Measurements from ENCODE around the gene LAMA3. TPM values are rescaled to one million over a fixed set of nuclear protein-coding genes. Genes with fewer than 3 reads are reported as not detected.

Gene LAMA3
- total RNA-seq, 2 experiments from 2014 or later: 0.05 to 0.18 TPM

GRCh38 chr18:23758281-23758680 is 69.0 kb downstream of the LAMA3 start:
- ChIA-PET CTCF (no interaction called here), POLR2A (no interaction called here)
- Mint-ChIP-seq H3K4me3 (no peak overlapping the region), H3K9me3 (no peaks in the 10 kb centered on the region), H3K4me1 (no peaks in the 10 kb centered on the region), H3K27ac (no peak overlapping the region), H3K27me3 (peaks cover 8% of the 10 kb centered on the region), H3K36me3 (ENCODE audit: low read depth) (no peaks in the 10 kb centered on the region)
- DNase-seq: no peak

DNA sequence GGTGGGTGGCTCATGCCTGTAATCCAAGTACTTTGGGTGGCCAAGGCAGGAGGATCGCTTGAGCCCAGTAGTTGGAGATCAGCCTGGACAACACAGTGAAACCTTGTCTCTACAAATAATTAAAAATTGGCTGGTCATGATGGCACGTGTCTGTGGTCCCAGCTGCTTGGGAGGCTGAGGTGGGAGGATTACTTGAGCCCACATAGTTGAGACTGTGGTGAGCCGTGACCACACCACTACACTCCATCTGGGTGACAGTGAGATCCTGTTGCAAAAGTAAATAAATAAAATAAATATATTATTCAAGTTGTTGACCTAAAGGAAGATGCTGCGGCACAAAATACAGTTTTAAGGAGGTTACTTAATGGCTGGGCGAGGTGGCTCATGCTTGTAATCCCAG is 72.7 kb downstream of the LAMA3 start:
- H3K27ac Mint-ChIP-seq: no peak overlapping the region
- peaks cover 18% of the 10 kb centered on the region for H3K27me3 Mint-ChIP-seq
- no peaks in the 10 kb centered on the region for H3K4me1 Mint-ChIP-seq
- H3K36me3 Mint-ChIP-seq (ENCODE audit: low read depth): no peaks in the 10 kb centered on the region
- ChIA-PET POLR2A (no interaction called here), CTCF (no interaction called here)
- H3K4me3 Mint-ChIP-seq: no peak overlapping the region
- DNase-seq: no peak
- H3K9me3 Mint-ChIP-seq: no peaks in the 10 kb centered on the region

DNA sequence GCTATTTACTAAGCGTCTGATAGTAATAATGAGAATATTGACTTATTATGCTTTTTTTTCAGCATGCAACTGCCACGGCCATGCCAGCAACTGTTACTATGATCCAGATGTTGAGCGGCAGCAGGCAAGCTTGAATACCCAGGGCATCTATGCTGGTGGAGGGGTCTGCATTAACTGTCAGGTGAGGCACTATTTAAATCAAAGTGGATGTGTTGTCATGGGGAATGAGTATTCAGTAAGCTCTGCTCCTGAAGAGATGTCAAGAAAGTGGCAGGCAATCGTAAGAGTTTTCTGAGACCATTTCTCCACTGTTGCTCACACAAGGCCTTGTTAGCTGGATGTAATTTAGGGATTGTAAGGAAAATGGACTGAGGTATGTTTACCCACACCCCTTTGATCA is 74.1 kb downstream of the LAMA3 start:
- Mint-ChIP-seq H3K27me3 (peaks cover 27% of the 10 kb centered on the region), H3K36me3 (ENCODE audit: low read depth) (no peaks in the 10 kb centered on the region), H3K27ac (no peak overlapping the region), H3K4me1 (no peaks in the 10 kb centered on the region), H3K4me3 (no peak overlapping the region), H3K9me3 (no peaks in the 10 kb centered on the region)
- ChIA-PET CTCF (no interaction called here), POLR2A (no interaction called here)
- DNase-seq: no peak

- CTCF ChIA-PET: no interaction called here
- H3K27me3 Mint-ChIP-seq: peaks cover 36% of the 10 kb centered on the region
Measured at GRCh38 chr18:23765931-23766330, 76.7 kb downstream of the LAMA3 start.

DNA sequence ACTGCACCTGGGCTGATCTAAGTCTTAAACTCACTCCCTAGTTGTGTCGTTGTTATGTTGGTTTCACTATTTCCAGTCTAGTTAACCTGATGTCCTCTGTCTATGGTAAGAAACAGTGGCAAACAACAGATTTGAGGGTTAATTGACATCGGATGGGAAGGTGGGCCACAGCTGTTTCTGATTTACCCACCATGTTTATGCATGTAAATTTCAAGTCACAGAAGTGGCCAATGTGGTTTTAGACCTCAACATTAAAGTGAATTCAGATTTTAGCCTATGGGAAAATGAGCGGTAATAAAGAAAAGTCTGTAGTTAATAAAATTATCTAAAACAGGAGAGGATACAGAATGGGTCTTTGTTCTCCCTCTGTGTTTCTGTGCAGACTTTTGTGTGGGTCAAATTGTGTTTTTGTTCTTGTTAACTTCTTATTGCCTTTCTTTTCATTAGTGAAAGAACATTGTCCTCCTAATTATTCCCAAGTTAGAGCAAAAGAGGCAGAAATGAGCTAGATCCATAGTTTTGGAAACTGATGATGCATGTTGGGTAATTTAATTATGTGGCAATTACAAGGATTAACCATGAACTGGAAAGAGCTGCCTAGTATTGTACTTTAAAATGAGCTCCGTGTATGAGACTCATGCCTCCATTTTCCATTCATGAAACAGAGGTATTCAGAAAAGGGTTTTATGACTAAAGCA is 83.2 kb downstream of the LAMA3 start:
- no peaks in the 10 kb centered on the region for H3K36me3 Mint-ChIP-seq (ENCODE audit: low read depth)
- no peak overlapping the region for H3K4me3 Mint-ChIP-seq
- no peaks in the 10 kb centered on the region for H3K4me1 Mint-ChIP-seq
- H3K27ac Mint-ChIP-seq: no peak overlapping the region
- peaks cover 27% of the 10 kb centered on the region for H3K27me3 Mint-ChIP-seq
- CTCF ChIA-PET: no interaction called here
- POLR2A ChIA-PET: no interaction called here
- no peak for DNase-seq
- no peaks in the 10 kb centered on the region for H3K9me3 Mint-ChIP-seq

More at GRCh38 chr18:23765931-23766330, 76.7 kb downstream of the LAMA3 start:
- DNase-seq: no peak
- H3K4me1 Mint-ChIP-seq: no peaks in the 10 kb centered on the region
- POLR2A ChIA-PET: no interaction called here
- no peak overlapping the region for H3K27ac Mint-ChIP-seq
- H3K36me3 Mint-ChIP-seq (ENCODE audit: low read depth): no peaks in the 10 kb centered on the region
- H3K4me3 Mint-ChIP-seq: no peak overlapping the region
- no peaks in the 10 kb centered on the region for H3K9me3 Mint-ChIP-seq

- DNase-seq: no peak
- H3K4me3 Mint-ChIP-seq: no peak overlapping the region
- no peak overlapping the region for H3K27ac Mint-ChIP-seq
- no peaks in the 10 kb centered on the region for H3K4me1 Mint-ChIP-seq
- CTCF ChIA-PET: no interaction called here
- peaks cover 11% of the 10 kb centered on the region for H3K27me3 Mint-ChIP-seq
- H3K36me3 Mint-ChIP-seq (ENCODE audit: low read depth): no peaks in the 10 kb centered on the region
- no peaks in the 10 kb centered on the region for H3K9me3 Mint-ChIP-seq
- POLR2A ChIA-PET: no interaction called here
Measured at GRCh38 chr18:23776306-23776705, 87.1 kb downstream of the LAMA3 start.

DNA sequence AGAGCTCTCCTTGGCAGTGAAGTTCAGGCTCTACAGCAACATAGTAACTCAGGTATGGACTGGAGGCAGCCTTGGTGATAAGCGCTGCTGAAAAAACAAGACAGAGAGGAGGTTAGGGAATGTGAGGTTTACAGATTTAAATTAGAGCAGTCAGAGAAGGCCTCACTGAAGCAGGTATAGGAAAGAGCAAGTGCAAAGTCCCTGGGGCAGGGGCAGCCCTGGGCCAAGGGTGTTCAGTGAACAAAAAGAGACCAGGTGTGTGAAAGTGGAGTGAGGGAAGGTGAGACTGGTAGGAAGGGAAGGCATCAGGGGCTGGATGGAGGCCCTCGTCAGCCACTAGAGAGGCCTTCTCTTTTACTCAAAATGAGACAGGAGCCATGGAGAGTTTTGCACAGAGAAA is 89.6 kb downstream of the LAMA3 start:
- ChIA-PET CTCF (no interaction called here), POLR2A (no interaction called here)
- no peaks in the 10 kb centered on the region for H3K9me3 Mint-ChIP-seq
- DNase-seq: no peak
- no peak overlapping the region for H3K27ac Mint-ChIP-seq
- H3K27me3 Mint-ChIP-seq: peaks cover 8% of the 10 kb centered on the region
- no peaks in the 10 kb centered on the region for H3K4me1 Mint-ChIP-seq
- no peak overlapping the region for H3K4me3 Mint-ChIP-seq
- H3K36me3 Mint-ChIP-seq (ENCODE audit: low read depth): no peaks in the 10 kb centered on the region

- Mint-ChIP-seq H3K4me3 (no peak overlapping the region), H3K4me1 (no peaks in the 10 kb centered on the region), H3K27ac (no peak overlapping the region), H3K9me3 (no peaks in the 10 kb centered on the region), H3K27me3 (peaks cover 7% of the 10 kb centered on the region), H3K36me3 (ENCODE audit: low read depth) (no peaks in the 10 kb centered on the region)
- ChIA-PET POLR2A (no interaction called here), CTCF (no interaction called here)
- DNase-seq: no peak
Measured at GRCh38 chr18:23779696-23780303, 90.5 kb downstream of the LAMA3 start.

- POLR2A ChIA-PET: no interaction called here
- no peak for DNase-seq
- CTCF ChIA-PET: no interaction called here
- no peak overlapping the region for H3K27ac Mint-ChIP-seq
- H3K36me3 Mint-ChIP-seq (ENCODE audit: low read depth): no peaks in the 10 kb centered on the region
- no peaks in the 10 kb centered on the region for H3K4me1 Mint-ChIP-seq
- peaks cover 28% of the 10 kb centered on the region for H3K27me3 Mint-ChIP-seq
- H3K4me3 Mint-ChIP-seq: no peak overlapping the region
- H3K9me3 Mint-ChIP-seq: no peaks in the 10 kb centered on the region
Measured at GRCh38 chr18:23784832-23785245, 95.6 kb downstream of the LAMA3 start.

GRCh38 chr18:23793051-23793450 is 103.8 kb downstream of the LAMA3 start:
- Mint-ChIP-seq H3K4me1 (peaks cover 2% of the 10 kb centered on the region), H3K36me3 (ENCODE audit: low read depth) (no peaks in the 10 kb centered on the region), H3K27ac (no peak overlapping the region), H3K4me3 (no peak overlapping the region), H3K9me3 (no peaks in the 10 kb centered on the region), H3K27me3 (peaks cover 15% of the 10 kb centered on the region)
- CTCF ChIA-PET: interaction anchor here (1.0 kb wide), 1 partner anchor 277 kb away, joined by 4 read pairs; no protein-coding TSS in a partner anchor
- no peak for DNase-seq
- POLR2A ChIA-PET: no interaction called here

DNA sequence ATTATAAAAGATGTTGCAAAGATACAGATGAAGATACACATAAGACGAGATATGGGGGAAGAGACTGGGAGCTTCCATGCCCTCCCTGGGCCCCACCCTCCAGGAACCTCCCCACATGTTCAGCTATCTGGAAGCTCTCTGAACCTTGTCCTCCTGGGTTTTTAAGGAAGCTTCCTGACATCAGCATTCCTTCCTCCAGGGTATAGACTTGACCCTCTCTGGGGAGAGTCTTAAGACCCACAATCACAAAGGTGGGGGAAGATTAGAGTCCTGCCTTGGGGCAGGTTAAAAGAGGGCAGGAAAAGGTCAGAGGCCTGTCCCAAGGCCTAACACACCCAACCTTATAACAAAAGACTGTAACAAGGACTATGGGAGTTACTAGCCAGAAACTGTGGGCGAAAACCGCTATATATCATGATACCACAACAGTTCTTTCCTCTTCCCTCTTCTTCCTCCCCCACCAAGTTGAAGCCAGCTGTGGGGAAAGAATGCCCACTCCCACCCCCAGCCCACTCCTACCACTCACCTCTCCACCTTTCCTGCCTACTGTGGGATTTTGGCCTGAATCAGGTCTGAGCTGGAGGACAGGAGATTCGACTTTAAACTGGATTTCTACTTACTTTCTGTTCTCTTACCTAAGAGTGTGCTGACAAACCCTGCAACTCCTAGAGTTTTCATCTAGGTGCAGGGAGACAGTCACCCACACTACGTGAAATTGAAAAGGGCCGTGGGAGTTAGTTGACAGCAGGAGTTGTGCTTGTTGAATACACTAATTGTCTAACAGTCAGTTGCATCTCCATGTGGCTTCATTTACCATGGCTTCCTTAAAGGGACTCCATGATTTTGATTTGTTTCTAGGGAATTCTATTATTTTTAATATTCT is 105.0 kb downstream of the LAMA3 start:
- H3K27me3 Mint-ChIP-seq: peaks cover 16% of the 10 kb centered on the region
- H3K4me1 Mint-ChIP-seq: peaks cover 2% of the 10 kb centered on the region
- DNase-seq: no peak
- ChIA-PET CTCF (no interaction called here), POLR2A (no interaction called here)
- H3K27ac Mint-ChIP-seq: no peak overlapping the region
- no peak overlapping the region for H3K4me3 Mint-ChIP-seq
- no peaks in the 10 kb centered on the region for H3K36me3 Mint-ChIP-seq (ENCODE audit: low read depth)
- H3K9me3 Mint-ChIP-seq: no peaks in the 10 kb centered on the region

DNA sequence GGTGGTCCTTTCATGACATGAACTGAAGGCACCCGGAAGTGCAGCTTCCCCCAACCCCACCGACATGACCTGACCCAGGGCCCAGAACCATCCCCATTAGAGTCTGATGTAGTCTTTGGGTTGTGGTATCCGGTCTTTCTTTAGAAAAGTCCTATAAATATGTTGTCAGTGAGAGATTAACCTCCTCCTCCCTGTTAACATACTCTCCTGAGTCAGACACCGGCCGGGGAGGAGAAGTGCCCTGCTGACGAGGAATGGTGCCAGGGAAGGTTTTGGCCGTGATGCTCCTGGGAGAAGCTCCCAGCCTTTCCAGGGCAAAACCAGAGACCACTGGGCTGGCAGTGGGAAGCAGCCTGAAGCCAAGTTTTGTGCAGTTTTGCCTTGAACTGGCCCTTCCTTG is 109.0 kb downstream of the LAMA3 start:
- Mint-ChIP-seq H3K9me3 (no peaks in the 10 kb centered on the region), H3K4me1 (peaks cover 2% of the 10 kb centered on the region), H3K36me3 (ENCODE audit: low read depth) (no peaks in the 10 kb centered on the region), H3K27me3 (peaks cover 24% of the 10 kb centered on the region), H3K4me3 (no peak overlapping the region), H3K27ac (no peak overlapping the region)
- CTCF ChIA-PET: no interaction called here
- DNase-seq: no peak
- POLR2A ChIA-PET: no interaction called here

DNA sequence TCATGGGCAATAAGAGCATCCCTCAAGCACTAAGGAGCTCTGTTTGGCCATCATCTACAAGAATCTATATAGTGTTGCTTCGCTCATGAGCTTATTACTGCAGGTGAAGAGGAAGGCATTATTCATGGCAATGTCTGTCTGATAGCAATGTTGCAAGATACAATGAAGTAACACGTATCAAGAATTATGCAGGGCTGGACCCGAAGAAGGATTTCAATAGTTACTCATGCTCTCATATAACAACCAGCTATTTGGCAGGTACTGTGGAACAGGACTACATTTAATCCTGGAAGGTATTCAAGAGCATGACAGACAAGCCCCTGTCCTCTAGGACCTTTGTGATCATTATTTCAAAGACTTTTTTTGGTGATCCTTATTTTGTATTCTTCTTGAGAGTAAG is 109.6 kb downstream of the LAMA3 start:
- H3K4me3 Mint-ChIP-seq: no peak overlapping the region
- no peaks in the 10 kb centered on the region for H3K36me3 Mint-ChIP-seq (ENCODE audit: low read depth)
- no peaks in the 10 kb centered on the region for H3K9me3 Mint-ChIP-seq
- DNase-seq: no peak
- H3K27ac Mint-ChIP-seq: no peak overlapping the region
- H3K4me1 Mint-ChIP-seq: peaks cover 2% of the 10 kb centered on the region
- ChIA-PET POLR2A (no interaction called here), CTCF (no interaction called here)
- peaks cover 26% of the 10 kb centered on the region for H3K27me3 Mint-ChIP-seq

GRCh38 chr18:23799540-23799939 is 110.3 kb downstream of the LAMA3 start:
- Mint-ChIP-seq H3K27me3 (peaks cover 26% of the 10 kb centered on the region), H3K9me3 (no peaks in the 10 kb centered on the region), H3K4me1 (no peaks in the 10 kb centered on the region), H3K4me3 (no peak overlapping the region), H3K27ac (no peak overlapping the region), H3K36me3 (ENCODE audit: low read depth) (no peaks in the 10 kb centered on the region)
- POLR2A ChIA-PET: no interaction called here
- DNase-seq: no peak
- CTCF ChIA-PET: no interaction called here

Data from activated CD4-positive, alpha-beta memory T cell treated with anti-CD3 and anti-CD28 coated beads, Interleukin-2, amount 10 ng/mL, durations not matched to agents 7 days and 5 days (primary cell).